Subcutaneous abdominal adipose tissue (tissue), 5 donors: ENCODE results near the gene PLCB3.

Source experiments
- H3K27ac ChIP-seq: one replicate; pipeline ENCODE4 v1.7.0; 2013; ENCODE audit warnings: low read depth, mild to moderate bottlenecking, inconsistent platforms, low read length, moderate library complexity
- H3K27me3 ChIP-seq, 5 donors: one replicate each; pipeline ENCODE4 v1.7.0; 2013; ENCODE audit warnings: low read length in 5 of 5, inconsistent platforms in 1 of 5; ENCODE audit not compliant: control insufficient read depth in 5 of 5, insufficient read depth in 4 of 5
- H3K36me3 ChIP-seq, 5 donors: one replicate each; pipeline ENCODE4 v1.7.0; 2013; ENCODE audit warnings: low read length in 5 of 5; ENCODE audit not compliant: control insufficient read depth in 5 of 5, insufficient read depth in 5 of 5
- H3K4me1 ChIP-seq, 5 donors: one replicate each; pipeline ENCODE4 v1.7.0; 2013; ENCODE audit warnings: low read length in 5 of 5, mild to moderate bottlenecking in 3 of 5, moderate library complexity in 1 of 5; ENCODE audit not compliant: control insufficient read depth in 5 of 5, insufficient read depth in 5 of 5
- H3K4me3 ChIP-seq, 5 donors: one replicate each; pipeline ENCODE4 v1.7.0; 2013; ENCODE audit warnings: low read length in 5 of 5, low read depth in 1 of 5
- H3K9ac ChIP-seq, 5 donors: one replicate each; pipeline ENCODE4 v1.7.0; 2013; ENCODE audit warnings: low read length in 5 of 5, mild to moderate bottlenecking in 4 of 5, moderate library complexity in 3 of 5
- H3K9me3 ChIP-seq, 5 donors: one replicate each; pipeline ENCODE4 v1.7.0; 2013; ENCODE audit warnings: low read length in 5 of 5; ENCODE audit not compliant: control insufficient read depth in 5 of 5
- donor health status: healthy.
- donor health status: healthy.
- donor health status: healthy.
- donor health status: healthy.
- donor health status: healthy.

The PLCB3 gene

GRCh38 chr11:64284962-64285884 lies 33.9 kb downstream of the PLCB3 start, which contains the start of gene GPR137:
GPR137 (plus strand) TSS chr11:64285848; CDS start chr11:64286525, 677 bp downstream.
- Histone ChIP-seq H3K27ac (peak within 1 kb of the TSS; percentile 97), H3K4me1 (peaks cover 0 to 29% (median 22%) of the 10 kb centered on the region in 5 donors), H3K4me3 (peak within 1 kb of the TSS; percentile 73 to 93 (median 89)), H3K9ac (peak within 1 kb of the TSS; percentile 63 to 94 (median 89)), H3K27me3 (peaks cover 2 to 6% (median 3%) of the 10 kb centered on the region in 5 donors), H3K36me3 (peaks cover 0 to 9% (median 4%) of the 10 kb centered on the region in 5 donors), H3K9me3 (no peaks in the 10 kb centered on the region)

GRCh38 chr11:64285885-64286800 lies 34.8 kb downstream of the PLCB3 start:
- Histone ChIP-seq H3K27me3 (peaks cover 9 to 14% (median 12%) of the 10 kb centered on the region in 5 donors), H3K9me3 (no peaks in the 10 kb centered on the region), H3K4me1 (peaks cover 0 to 32% (median 22%) of the 10 kb centered on the region in 5 donors), H3K36me3 (peaks cover 0 to 9% (median 4%) of the 10 kb centered on the region in 5 donors), H3K9ac (peak overlapping the region in 4 of 5 donors; percentile 64 to 78 (median 72)), H3K27ac (peak overlapping the region; percentile 97), H3K4me3 (peak overlapping the region; percentile 55 to 93 (median 77))

GRCh38 chr11:64286801-64287159 lies 35.5 kb downstream of the PLCB3 start:
- peak overlapping the region in 2 of 5 donors; percentile 76 to 78 for H3K9ac ChIP-seq
- H3K9me3 ChIP-seq: no peaks in the 10 kb centered on the region
- H3K36me3 ChIP-seq: peaks cover 0 to 9% (median 4%) of the 10 kb centered on the region in 5 donors
- no peak overlapping the region for H3K4me3 ChIP-seq
- no peak overlapping the region for H3K27ac ChIP-seq
- peaks cover 0 to 38% (median 28%) of the 10 kb centered on the region in 5 donors for H3K4me1 ChIP-seq
- H3K27me3 ChIP-seq: peaks cover 9 to 20% (median 17%) of the 10 kb centered on the region in 5 donors

- Histone ChIP-seq H3K4me3 (no peak overlapping the region), H3K27me3 (peaks cover 14 to 31% (median 25%) of the 10 kb centered on the region in 5 donors), H3K36me3 (peaks cover 0 to 4% (median 0%) of the 10 kb centered on the region in 5 donors), H3K9me3 (no peaks in the 10 kb centered on the region), H3K9ac (no peak overlapping the region), H3K27ac (no peak overlapping the region), H3K4me1 (peaks cover 0 to 47% (median 37%) of the 10 kb centered on the region in 5 donors)
Observed at GRCh38 chr11:64287676-64288352, 36.5 kb downstream of the PLCB3 start.

GRCh38 chr11:64288353-64288750 lies 37.0 kb downstream of the PLCB3 start:
- Histone ChIP-seq H3K9ac (no peak overlapping the region), H3K27ac (no peak overlapping the region), H3K27me3 (peaks cover 20 to 36% (median 31%) of the 10 kb centered on the region in 5 donors), H3K36me3 (peaks cover 0 to 4% (median 0%) of the 10 kb centered on the region in 5 donors), H3K4me1 (peaks cover 0 to 44% (median 35%) of the 10 kb centered on the region in 5 donors), H3K9me3 (no peaks in the 10 kb centered on the region), H3K4me3 (no peak overlapping the region)

GRCh38 chr11:64289002-64289564 lies 37.8 kb downstream of the PLCB3 start:
- Histone ChIP-seq H3K9me3 (no peaks in the 10 kb centered on the region), H3K27me3 (peaks cover 21 to 39% (median 34%) of the 10 kb centered on the region in 5 donors), H3K4me3 (no peak overlapping the region), H3K9ac (no peak overlapping the region), H3K4me1 (peaks cover 0 to 37% (median 28%) of the 10 kb centered on the region in 5 donors), H3K36me3 (peaks cover 0 to 4% (median 0%) of the 10 kb centered on the region in 5 donors), H3K27ac (no peak overlapping the region)

GRCh38 chr11:64290352-64291261 lies 39.3 kb downstream of the PLCB3 start:
- Histone ChIP-seq H3K4me3 (no peak overlapping the region), H3K9ac (no peak overlapping the region), H3K27me3 (peaks cover 25 to 51% (median 41%) of the 10 kb centered on the region in 5 donors), H3K36me3 (peaks cover 0 to 4% (median 0%) of the 10 kb centered on the region in 5 donors), H3K4me1 (peaks cover 0 to 28% (median 22%) of the 10 kb centered on the region in 5 donors), H3K27ac (no peak overlapping the region), H3K9me3 (no peaks in the 10 kb centered on the region)

- Histone ChIP-seq H3K9ac (no peak within 1 kb of the TSS), H3K27ac (no peak within 1 kb of the TSS), H3K27me3 (peaks cover 29 to 57% (median 46%) of the 10 kb centered on the region in 5 donors), H3K36me3 (peaks cover 0 to 4% (median 0%) of the 10 kb centered on the region in 5 donors), H3K4me1 (peaks cover 0 to 22% (median 16%) of the 10 kb centered on the region in 5 donors), H3K9me3 (no peaks in the 10 kb centered on the region), H3K4me3 (peak within 1 kb of the TSS in 3 of 5 donors; percentile 8 to 58 (median 36))
Observed at GRCh38 chr11:64291262-64291751, 40.0 kb downstream of the PLCB3 start, which contains the start of gene KCNK4. KCNK4 (plus strand) TSS chr11:64291302; CDS start chr11:64293019, 1,717 bp downstream.
